ENCODE data around the gene ITGA8. TPM values are rescaled to one million over a fixed set of nuclear protein-coding genes. Genes with fewer than 3 reads are reported as not detected.
A peak's percentile ranks its signal among the peaks of the same experiment; 100 is the strongest.

ITGA8 gene
- total and polyA plus RNA-seq, 9 of the 15 experiments (the other 6 are each of a cell fraction or from before 2014, with no cell fraction given): 0.01 to 0.07 (median 0.04) TPM; not detected in 5

DNA sequence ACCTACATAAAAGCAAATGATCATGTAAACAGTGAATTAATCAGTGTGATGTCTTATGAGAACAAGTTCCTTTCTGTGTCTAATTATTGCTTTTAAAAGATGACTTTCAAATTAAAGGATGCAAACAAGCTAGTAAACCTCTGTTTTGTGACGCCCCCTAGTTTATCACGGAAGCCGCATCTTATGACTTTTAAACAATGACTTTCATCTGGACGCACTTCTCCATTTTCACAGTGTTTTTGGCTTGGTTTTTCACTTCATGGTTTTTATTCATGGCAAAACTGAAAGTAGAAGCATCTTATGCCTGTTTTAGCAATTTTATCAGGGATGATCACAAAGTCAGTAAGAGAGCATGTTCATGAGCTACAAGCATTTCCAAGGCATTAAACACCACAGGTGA is 35.0 kb downstream of the ITGA8 start:
- no TSS peak for BruUV-seq (replicated peaks)
- CTCF ChIA-PET (ENCODE audit: low intra/inter-chr PET ratio): no interaction called here

More for the DNA sequence above, 35.0 kb downstream of the ITGA8 start:
- no peaks in the 10 kb centered on the region for H3K36me3 ChIP-seq (ENCODE audit: control insufficient read depth, insufficient read depth, low read length)
- H3K4me2 ChIP-seq (ENCODE audit: insufficient read depth, low read length): no peak overlapping the region
- TF ChIP-seq ZNF507 (tag; conservative IDR thresholded peaks at IDR 0.05): no peak
- no peak for TF ChIP-seq ZBTB7A (IDR thresholded peaks at IDR 0.05; ENCODE audit: borderline replicate concordance, control insufficient read depth, low read depth, low read length)
- TF ChIP-seq, protein P1, sequence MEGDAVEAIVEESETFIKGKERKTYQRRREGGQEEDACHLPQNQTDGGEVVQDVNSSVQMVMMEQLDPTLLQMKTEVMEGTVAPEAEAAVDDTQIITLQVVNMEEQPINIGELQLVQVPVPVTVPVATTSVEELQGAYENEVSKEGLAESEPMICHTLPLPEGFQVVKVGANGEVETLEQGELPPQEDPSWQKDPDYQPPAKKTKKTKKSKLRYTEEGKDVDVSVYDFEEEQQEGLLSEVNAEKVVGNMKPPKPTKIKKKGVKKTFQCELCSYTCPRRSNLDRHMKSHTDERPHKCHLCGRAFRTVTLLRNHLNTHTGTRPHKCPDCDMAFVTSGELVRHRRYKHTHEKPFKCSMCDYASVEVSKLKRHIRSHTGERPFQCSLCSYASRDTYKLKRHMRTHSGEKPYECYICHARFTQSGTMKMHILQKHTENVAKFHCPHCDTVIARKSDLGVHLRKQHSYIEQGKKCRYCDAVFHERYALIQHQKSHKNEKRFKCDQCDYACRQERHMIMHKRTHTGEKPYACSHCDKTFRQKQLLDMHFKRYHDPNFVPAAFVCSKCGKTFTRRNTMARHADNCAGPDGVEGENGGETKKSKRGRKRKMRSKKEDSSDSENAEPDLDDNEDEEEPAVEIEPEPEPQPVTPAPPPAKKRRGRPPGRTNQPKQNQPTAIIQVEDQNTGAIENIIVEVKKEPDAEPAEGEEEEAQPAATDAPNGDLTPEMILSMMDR (IDR thresholded peaks at IDR 0.05 in 2 of 3, conservative IDR thresholded peaks at IDR 0.05 in 1 of 3; ENCODE audit: insufficient read depth in 2 of 3, low read depth in 1 of 3, low read length in 3 of 3): peak in 1 of 3 experiments; percentile 17; a peak in 2 of 6 replicates
- TF ChIP-seq CXXC5 (CRISPR knock-in tag; IDR thresholded peaks at IDR 0.05): peak; percentile 29; the same call in 1 of the 2 replicates
- TF ChIP-seq ZNF766 (CRISPR knock-in tag; conservative IDR thresholded peaks at IDR 0.05): peak; percentile 78
- TF ChIP-seq SPI1 (IDR thresholded peaks at IDR 0.05; ENCODE audit: borderline replicate concordance, low read depth, low read length): peak; percentile 84
- TF ChIP-seq ZNF239 (CRISPR knock-in tag; IDR thresholded peaks at IDR 0.05): 0 out of 2 replicates have a peak, but pooled peaks have one; percentile 8
- peak; percentile 7 to 16; a peak in 1 of 4 replicates for TF ChIP-seq RAD21 (CRISPR knock-in tag; conservative IDR thresholded peaks at IDR 0.05 in 1 of 2, IDR thresholded peaks at IDR 0.05 in 1 of 2)
- no peak overlapping the region for H3K9ac ChIP-seq (ENCODE audit: insufficient read depth in 1 of 2, low read depth in 2 of 2, low read length in 2 of 2)
- H2AFZ ChIP-seq (ENCODE audit: low read depth, low read length): peak overlapping the region; percentile 52
- POLR2A ChIA-PET: interaction anchor here (0.6 to 1.6 kb wide), 2 partner anchors 9 to 18 kb away, joined by 3 to 4 read pairs; no protein-coding TSS in a partner anchor
- H3K4me3 ChIP-seq: no peak overlapping the region
- WGBS (ENCODE audit: insufficient coverage, low coverage, missing lambda C conversion rate): 12% methylated on average over 4 of the region's 4 CpGs
- no peak for ATAC-seq
- no peaks in the 10 kb centered on the region for H3K9me1 ChIP-seq (ENCODE audit: control insufficient read depth, insufficient read depth, low read length)
- H3K79me2 ChIP-seq (ENCODE audit: control insufficient read depth, insufficient read depth, low read length): no peaks in the 10 kb centered on the region
- no peak for FAIRE-seq
- H3K27ac ChIP-seq (ENCODE audit: extremely low read depth, low read depth, low read length): no peak overlapping the region
- intact Hi-C loops (cut with micrococcal nuclease) (no loop called here), in situ Hi-C loops (cut with MboI) (no loop called here)
- no peak for DNase-seq (ENCODE audit: extremely low read depth in 1 of 4, low spot score in 3 of 4)
- H3K27me3 ChIP-seq (ENCODE audit: control insufficient read depth in 2 of 2, insufficient read depth in 2 of 2, low read length in 2 of 2): peaks cover 0 to 5% of the 10 kb centered on the region in 2 experiments; a peak in 2 of 5 replicates
- no peaks in the 10 kb centered on the region for H4K20me1 ChIP-seq (replicated peaks; ENCODE audit: control insufficient read depth, insufficient read depth, low read length)
- H3K9me3 ChIP-seq (replicated peaks; ENCODE audit: control insufficient read depth, insufficient read depth, low read depth, low read length): no peaks in the 10 kb centered on the region
- H3K4me1 ChIP-seq (replicated peaks in 1 of 2; ENCODE audit: control insufficient read depth in 2 of 2, insufficient read depth in 2 of 2, low read length in 2 of 2): no peaks in the 10 kb centered on the region
